H1 (cell line): ENCODE measurements around the gene PSMA5. TPM values are rescaled to one million over a fixed set of nuclear protein-coding genes. Genes with fewer than 3 reads are reported as not detected.

Source experiments
- CHD1 ChIP-seq: IDR thresholded peaks from 2 replicates; pipeline ENCODE4 v1.6.1; 2012; ENCODE audit warnings: low read depth, low read length, improper control_type of control experiment
- GTF2F1 ChIP-seq: IDR thresholded peaks from 2 replicates; pipeline ENCODE4 v1.6.1; 2012; ENCODE audit warnings: low read depth, low read length, improper control_type of control experiment, borderline replicate concordance
- RAD21 ChIP-seq, 2 experiments: IDR thresholded peaks in 1 of 2; conservative IDR thresholded peaks in 1 of 2; 2 replicates each; pipeline ENCODE4 v1.6.1; 2011; ENCODE audit warnings: low read depth in 2 of 2, low read length in 2 of 2, improper control_type of control experiment in 1 of 2, inconsistent platforms in 1 of 2, mild to moderate bottlenecking in 1 of 2, moderate library complexity in 1 of 2
- RFX5 ChIP-seq: IDR thresholded peaks from 2 replicates; pipeline ENCODE4 v1.6.1; 2011; ENCODE audit warnings: low read depth, low read length, improper control_type of control experiment, borderline replicate concordance
- polyA plus RNA-seq, 7 experiments: library from polyadenylated mRNA; depleted of rRNA in 3 of 7; stranded (reverse) in 5 of 7; unstranded in 2 of 7; fragments of >200 nt in 5 of 7; fragments of 200-250 nt in 2 of 7; gene quantifications; 1 replicate in 5 of 7; 2 replicates in 1 of 7; 4 replicates in 1 of 7; pipeline versions ENCODE4 v1.2.1 to v1.2.3, GENCODE V29; 2011 to 2013; ENCODE audit warnings: missing spikeins in 2 of 7, mixed read lengths in 2 of 7
- total RNA-seq: library from RNA; stranded (reverse); fragmentation: NEBNext Ultra II Directional; extraction: Animal tissue kit (Norgen Biotek cat#: 25700); gene quantifications from 2 replicates; pipeline ENCODE4 v1.2.1, GENCODE V29; 2021
- TF ChIP-seq, protein P1 (sequence below), 3 experiments: IDR thresholded peaks; 1 replicate in 2 of 3; 2 replicates in 1 of 3; pipeline versions ENCODE4 v1.5.1 to v1.6.1; 2011; ENCODE audit warnings: low read length in 3 of 3, mild to moderate bottlenecking in 3 of 3, inconsistent platforms in 2 of 3, low read depth in 1 of 3, moderate library complexity in 1 of 3; ENCODE audit not compliant: insufficient read depth in 1 of 3; ENCODE audit errors: control extremely low read depth in 1 of 3

PSMA5 gene
- total and polyA plus RNA-seq, 2 of the 8 experiments (the other 6 are each of a cell fraction or from before 2014, with no cell fraction given), result 140 to 166 TPM

DNA sequence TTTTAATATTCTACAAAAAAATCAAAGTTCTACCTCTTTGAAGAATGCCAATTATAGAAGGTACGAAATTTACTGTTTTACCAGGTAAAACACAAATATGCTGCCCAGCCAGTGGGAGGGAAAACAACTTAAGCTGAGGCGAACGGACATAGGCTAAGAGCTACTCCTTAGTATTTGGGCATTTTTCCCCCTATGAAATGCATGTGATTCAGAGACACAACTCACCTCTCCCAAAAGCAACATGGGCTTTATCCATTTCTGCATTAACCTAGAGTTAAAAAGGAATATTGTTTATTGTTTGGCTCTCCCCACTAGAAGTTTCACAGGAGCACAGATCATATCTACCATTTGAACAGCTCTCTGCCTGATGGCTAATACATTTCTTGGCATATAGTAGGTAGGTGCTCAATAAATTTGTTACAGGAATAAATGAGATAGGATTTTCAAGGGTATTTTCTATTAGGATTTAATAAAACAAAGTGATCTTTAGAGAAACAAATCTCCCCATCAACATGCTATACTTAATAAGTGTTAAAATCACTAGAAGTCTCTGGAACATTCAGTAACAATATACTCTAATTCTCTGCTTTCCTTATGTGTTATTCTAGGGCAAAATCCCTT lies 26.1 kb downstream of the PSMA5 start (continued):
- TF ChIP-seq, protein P1, sequence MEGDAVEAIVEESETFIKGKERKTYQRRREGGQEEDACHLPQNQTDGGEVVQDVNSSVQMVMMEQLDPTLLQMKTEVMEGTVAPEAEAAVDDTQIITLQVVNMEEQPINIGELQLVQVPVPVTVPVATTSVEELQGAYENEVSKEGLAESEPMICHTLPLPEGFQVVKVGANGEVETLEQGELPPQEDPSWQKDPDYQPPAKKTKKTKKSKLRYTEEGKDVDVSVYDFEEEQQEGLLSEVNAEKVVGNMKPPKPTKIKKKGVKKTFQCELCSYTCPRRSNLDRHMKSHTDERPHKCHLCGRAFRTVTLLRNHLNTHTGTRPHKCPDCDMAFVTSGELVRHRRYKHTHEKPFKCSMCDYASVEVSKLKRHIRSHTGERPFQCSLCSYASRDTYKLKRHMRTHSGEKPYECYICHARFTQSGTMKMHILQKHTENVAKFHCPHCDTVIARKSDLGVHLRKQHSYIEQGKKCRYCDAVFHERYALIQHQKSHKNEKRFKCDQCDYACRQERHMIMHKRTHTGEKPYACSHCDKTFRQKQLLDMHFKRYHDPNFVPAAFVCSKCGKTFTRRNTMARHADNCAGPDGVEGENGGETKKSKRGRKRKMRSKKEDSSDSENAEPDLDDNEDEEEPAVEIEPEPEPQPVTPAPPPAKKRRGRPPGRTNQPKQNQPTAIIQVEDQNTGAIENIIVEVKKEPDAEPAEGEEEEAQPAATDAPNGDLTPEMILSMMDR (IDR thresholded peaks at IDR 0.05; ENCODE audit: control extremely low read depth in 1 of 3, insufficient read depth in 1 of 3, low read depth in 1 of 3, low read length in 3 of 3), result no peak
- TF ChIP-seq GTF2F1 (no peak), RFX5 (no peak), RAD21 (IDR thresholded peaks at IDR 0.05 in 1 of 2, conservative IDR thresholded peaks at IDR 0.05 in 1 of 2; ENCODE audit: low read depth in 2 of 2, low read length in 2 of 2) (no peak), CHD1 (no peak)
